ENCODE data around the gene DPP9. TPM values are rescaled to one million over a fixed set of nuclear protein-coding genes. Genes with fewer than 3 reads are reported as not detected.

The DPP9 gene
- total and polyA plus RNA-seq, 2 of the 4 experiments (the other 2 are of a cell fraction), result 12.4 to 33.0 TPM

DNA sequence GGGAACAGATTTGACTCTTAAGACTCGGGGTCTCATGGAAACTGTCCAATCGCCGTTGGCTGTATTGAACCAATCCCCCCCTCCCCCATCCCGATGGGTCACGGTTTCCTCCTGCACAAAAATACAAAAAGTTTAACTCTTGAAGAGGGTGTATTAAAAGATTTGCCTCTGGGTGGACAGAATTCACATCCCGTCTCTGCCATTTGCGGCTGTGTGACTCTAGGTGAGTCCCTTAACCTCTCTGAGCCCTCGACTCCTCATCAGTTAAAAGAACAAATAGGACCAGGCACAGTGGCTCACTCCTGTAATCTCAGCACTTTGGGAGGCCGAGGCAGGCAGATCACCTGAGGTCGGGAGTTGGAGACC, 36.6 kb upstream of the DPP9 start:
- Histone ChIP-seq H3K27ac (ENCODE audit: insufficient read depth, low read length) (no peak overlapping the region), H3K9me1 (ENCODE audit: insufficient read depth, low read length) (no peaks in the 10 kb centered on the region), H2BK15ac (ENCODE audit: low read depth, low read length) (no peak overlapping the region), H3K4ac (ENCODE audit: low read depth, low read length) (no peak overlapping the region), H3K79me1 (ENCODE audit: low read depth in 1 of 2, low read length in 2 of 2) (no peaks in the 10 kb centered on the region), H2BK120ac (ENCODE audit: low read depth, low read length) (no peak overlapping the region), H4K5ac (ENCODE audit: low read depth, low read length) (no peak overlapping the region), H3K4me1 (ENCODE audit: control insufficient read depth, insufficient read depth, low read length) (no peaks in the 10 kb centered on the region), H2AK9ac (replicated peaks; ENCODE audit: low read depth, low read length, poor library complexity) (no peak overlapping the region), H4K8ac (ENCODE audit: low read depth in 2 of 2, low read length in 2 of 2) (no peak overlapping the region), H3K18ac (ENCODE audit: low read depth, low read length) (no peak overlapping the region), H2AK5ac (ENCODE audit: low read depth, low read length) (no peak overlapping the region), H3K23ac (ENCODE audit: low read depth, low read length) (no peak overlapping the region), H3K4me3 (ENCODE audit: insufficient read depth, low read depth, low read length) (no peak overlapping the region), H3K4me2 (ENCODE audit: low read depth, low read length) (peak overlapping the region; percentile 54; the same call in 1 of the 2 replicates), H4K91ac (ENCODE audit: insufficient read depth, low read depth, low read length) (no peak overlapping the region), H3K27me3 (ENCODE audit: control insufficient read depth, insufficient read depth, low read length) (peaks cover 22% of the 10 kb centered on the region), H2BK20ac (ENCODE audit: low read depth, low read length) (no peak overlapping the region), H3K36me3 (ENCODE audit: control insufficient read depth, insufficient read depth, low read length) (no peaks in the 10 kb centered on the region), H3K56ac (ENCODE audit: extremely low read depth, insufficient read depth, low read length) (no peak overlapping the region), H2AFZ (replicated peaks; ENCODE audit: low read length, poor library complexity) (peak overlapping the region; percentile 84), H4K20me1 (ENCODE audit: insufficient read depth, low read length) (no peaks in the 10 kb centered on the region), H2BK5ac (ENCODE audit: low read depth, low read length, poor library complexity, severe bottlenecking) (no peak overlapping the region), H3K9me3 (ENCODE audit: control insufficient read depth, insufficient read depth, low read length) (peaks cover 3% of the 10 kb centered on the region; the same call in 1 of the 2 replicates), H3K9ac (ENCODE audit: low read depth, low read length) (no peak overlapping the region), H3K14ac (replicated peaks; ENCODE audit: low read depth, low read length) (no peak overlapping the region)
- no TSS peak for BruUV-seq (replicated peaks)
- no CpG with 5 or more reads among the region's 10 CpGs for WGBS, 2 experiments (ENCODE audit: extremely low coverage in 2 of 2, insufficient read length in 1 of 2)
- DNase-seq (no peak), ATAC-seq (ENCODE audit: low read depth) (no peak)
- ChIA-PET POLR2A (ENCODE audit: unreplicated experiment) (no interaction called here), CTCF (no interaction called here)
- dilution Hi-C loops (cut with HindIII; ENCODE audit: low sequenced_read_pairs, unreplicated experiment) (no loop called here), intact Hi-C loops (cut with micrococcal nuclease) (no loop called here), in situ Hi-C loops (cut with MboI; ENCODE audit: low sequenced_read_pairs) (no loop called here)
- TF ChIP-seq RCOR1 (IDR thresholded peaks at IDR 0.05; ENCODE audit: insufficient replicate concordance, low read length) (no peak), MAFK (IDR thresholded peaks at IDR 0.05; ENCODE audit: low read depth, low read length) (no peak), CHD1 (IDR thresholded peaks at IDR 0.05; ENCODE audit: low read depth, low read length) (no peak), MXI1 (IDR thresholded peaks at IDR 0.05; ENCODE audit: borderline replicate concordance, low read depth, low read length) (no peak), SMC3 (IDR thresholded peaks at IDR 0.05; ENCODE audit: low read depth, low read length) (no peak)

Measured in IMR-90 (cell line).